Testis (tissue), 3 donors: Measurements from ENCODE around the gene EPB41. TPM values are rescaled to one million over a fixed set of nuclear protein-coding genes. Genes with fewer than 3 reads are reported as not detected.

Source experiments
- DNase-seq: peaks from one replicate; pipeline ENCODE4 v3.0.0-alpha.2; 2019
- H3K27ac ChIP-seq, 2 donors: fragments of 200-600 bp; sonication (generic); one replicate each; pipeline ENCODE4 v1.5.1; 2019
- H3K27me3 ChIP-seq: fragments of 200-600 bp; sonication (generic); one replicate; pipeline ENCODE4 v1.5.1; 2019
- H3K36me3 ChIP-seq: fragments of 200-600 bp; sonication (generic); one replicate; pipeline ENCODE4 v1.5.1; 2017; ENCODE audit warnings: low read depth; ENCODE audit errors: missing control alignments
- H3K4me1 ChIP-seq: fragments of 200-600 bp; sonication (generic); one replicate; pipeline ENCODE4 v1.5.1; 2019
- H3K4me3 ChIP-seq, 2 donors: fragments of 200-600 bp; sonication (generic); one replicate each; pipeline ENCODE4 v1.5.1; 2017 to 2019
- H3K9me3 ChIP-seq: fragments of 200-600 bp; sonication (generic); one replicate; pipeline ENCODE4 v1.5.1; 2017
- POLR2A ChIP-seq: fragments of 450-650 bp; IDR thresholded peaks from one replicate; pipeline ENCODE4 v1.6.1; 2017; ENCODE audit warnings: antibody characterized with exemption, mild to moderate bottlenecking, moderate library complexity
- WGBS, 2 donors: methylation state at CpG; one replicate each; pipeline ENCODE4 v1.1.5; 2018; 5-methylcytosine and 5-hydroxymethylcytosine counted together
- intact Hi-C: fragments of 100-400 bp; cut with DNase I; formaldehyde crosslinking; loops from one replicate; pipeline ENCODE4 v1.15.1; 2023; ENCODE audit warnings: low total_unique reads
- polyA plus RNA-seq: library from polyadenylated mRNA; stranded (reverse); fragments of 350-450 nt; fragmentation: Illumina TruSeq; extraction: RNeasy Lipid Tissue Mini Kit (QIAGEN cat#74804); gene quantifications from one replicate; pipeline ENCODE4 v1.2.3, GENCODE V29; 2014; ENCODE audit warnings: low read depth, low replicate concordance; ENCODE audit not compliant: insufficient read depth
- small RNA-seq, 2 donors: library from RNA; depleted of rRNA; stranded (forward); fragments of <200 nt; gene quantifications; one replicate each; pipeline ENCODE3, GENCODE V24; 2016
- total RNA-seq, 2 donors: library from RNA; depleted of rRNA; stranded (reverse); fragments of >200 nt; gene quantifications; one replicate each; pipeline ENCODE4 v1.2.3, GENCODE V29; 2016
- TF ChIP-seq, protein P1 (sequence below), 3 experiments: fragments of 450-650 bp in 2 of 3; fragments of 200-600 bp in 1 of 3; sonication (generic) in 1 of 3; IDR thresholded peaks; one replicate each; pipeline ENCODE4 v1.5.1; 2016 to 2019; ENCODE audit warnings: antibody characterized with exemption in 3 of 3, mild to moderate bottlenecking in 2 of 3, moderate library complexity in 1 of 3

Gene EPB41
- total and polyA plus RNA-seq, 3 donors from 2014 or later, result 23.5 to 66.5 (median 46.6) TPM

DNA sequence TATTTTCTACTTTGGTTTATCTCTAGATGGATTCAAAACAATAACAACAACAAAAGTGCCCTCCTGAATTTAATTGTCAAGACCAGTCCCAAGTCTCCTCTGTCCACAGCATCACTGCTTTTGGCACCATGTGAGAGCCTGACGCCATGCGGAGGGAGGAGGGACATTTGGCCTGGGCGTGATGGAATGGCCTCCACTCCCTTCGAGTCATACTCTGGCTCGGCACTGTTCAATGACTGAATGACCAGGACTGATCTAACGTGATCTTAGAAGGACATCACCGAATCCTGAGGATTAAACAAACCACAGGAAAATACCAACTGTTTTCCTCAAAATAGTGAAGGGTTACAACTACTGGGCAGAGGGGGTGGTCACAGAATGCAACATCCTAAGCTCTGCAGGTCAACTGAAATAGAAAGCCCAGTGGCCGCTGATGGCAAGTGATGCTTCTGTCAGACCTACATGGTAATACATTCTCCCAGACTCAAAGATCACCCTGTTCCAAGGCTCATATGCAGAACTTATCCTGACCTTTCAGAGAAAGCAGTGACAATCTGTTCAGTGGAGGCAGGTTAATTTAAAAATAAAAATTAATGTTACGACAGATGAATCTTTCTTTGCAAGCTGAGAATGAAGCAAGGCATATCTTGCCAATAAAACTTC, 248.2 kb downstream of the EPB41 start:
- Histone ChIP-seq H3K27me3 (no peaks in the 10 kb centered on the region), H3K4me1 (peaks cover 14% of the 10 kb centered on the region), H3K9me3 (no peaks in the 10 kb centered on the region), H3K4me3 (no peak overlapping the region), H3K36me3 (no peaks in the 10 kb centered on the region), H3K27ac (peak overlapping the region in 1 of 2 donors; percentile 38)
- intact Hi-C loops, result no loop called here
- no peak for DNase-seq
- WGBS, 2 donors, result 63 to 66% methylated on average over 9 of the region's 9 CpGs
- no peak for TF ChIP-seq POLR2A
- TF ChIP-seq, protein P1, sequence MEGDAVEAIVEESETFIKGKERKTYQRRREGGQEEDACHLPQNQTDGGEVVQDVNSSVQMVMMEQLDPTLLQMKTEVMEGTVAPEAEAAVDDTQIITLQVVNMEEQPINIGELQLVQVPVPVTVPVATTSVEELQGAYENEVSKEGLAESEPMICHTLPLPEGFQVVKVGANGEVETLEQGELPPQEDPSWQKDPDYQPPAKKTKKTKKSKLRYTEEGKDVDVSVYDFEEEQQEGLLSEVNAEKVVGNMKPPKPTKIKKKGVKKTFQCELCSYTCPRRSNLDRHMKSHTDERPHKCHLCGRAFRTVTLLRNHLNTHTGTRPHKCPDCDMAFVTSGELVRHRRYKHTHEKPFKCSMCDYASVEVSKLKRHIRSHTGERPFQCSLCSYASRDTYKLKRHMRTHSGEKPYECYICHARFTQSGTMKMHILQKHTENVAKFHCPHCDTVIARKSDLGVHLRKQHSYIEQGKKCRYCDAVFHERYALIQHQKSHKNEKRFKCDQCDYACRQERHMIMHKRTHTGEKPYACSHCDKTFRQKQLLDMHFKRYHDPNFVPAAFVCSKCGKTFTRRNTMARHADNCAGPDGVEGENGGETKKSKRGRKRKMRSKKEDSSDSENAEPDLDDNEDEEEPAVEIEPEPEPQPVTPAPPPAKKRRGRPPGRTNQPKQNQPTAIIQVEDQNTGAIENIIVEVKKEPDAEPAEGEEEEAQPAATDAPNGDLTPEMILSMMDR (IDR thresholded peaks at IDR 0.05), result no peak

DNA sequence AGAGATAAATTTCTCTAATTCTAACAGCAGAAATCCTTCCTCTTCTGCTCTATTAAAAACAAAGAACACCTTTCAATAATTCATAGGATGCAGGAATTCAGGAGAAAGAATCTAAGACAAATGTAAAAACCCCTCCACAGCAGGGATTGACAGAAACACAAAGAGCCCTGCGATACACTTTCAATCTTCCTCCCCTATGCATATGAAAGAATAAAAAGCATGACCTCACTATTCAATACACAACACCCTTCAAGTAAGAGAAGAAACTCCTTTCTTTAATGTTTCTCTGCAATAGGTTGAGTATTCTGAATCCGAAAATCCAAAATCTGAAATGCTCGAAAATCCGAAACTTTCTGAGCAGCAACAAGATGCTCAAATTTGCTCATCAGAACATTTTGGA, 250.2 kb downstream of the EPB41 start:
- TF ChIP-seq, protein P1 (IDR thresholded peaks at IDR 0.05), result no peak
- TF ChIP-seq POLR2A, result no peak
- H3K36me3 ChIP-seq, result no peaks in the 10 kb centered on the region
- no peak overlapping the region for H3K27ac ChIP-seq
- no peak for DNase-seq
- peaks cover 11% of the 10 kb centered on the region for H3K4me1 ChIP-seq
- H3K27me3 ChIP-seq, result no peaks in the 10 kb centered on the region
- no peaks in the 10 kb centered on the region for H3K9me3 ChIP-seq
- 72 to 80% methylated on average over 4 of the region's 4 CpGs for WGBS, 2 donors
- no peak overlapping the region for H3K4me3 ChIP-seq
- intact Hi-C loops, result no loop called here

DNA sequence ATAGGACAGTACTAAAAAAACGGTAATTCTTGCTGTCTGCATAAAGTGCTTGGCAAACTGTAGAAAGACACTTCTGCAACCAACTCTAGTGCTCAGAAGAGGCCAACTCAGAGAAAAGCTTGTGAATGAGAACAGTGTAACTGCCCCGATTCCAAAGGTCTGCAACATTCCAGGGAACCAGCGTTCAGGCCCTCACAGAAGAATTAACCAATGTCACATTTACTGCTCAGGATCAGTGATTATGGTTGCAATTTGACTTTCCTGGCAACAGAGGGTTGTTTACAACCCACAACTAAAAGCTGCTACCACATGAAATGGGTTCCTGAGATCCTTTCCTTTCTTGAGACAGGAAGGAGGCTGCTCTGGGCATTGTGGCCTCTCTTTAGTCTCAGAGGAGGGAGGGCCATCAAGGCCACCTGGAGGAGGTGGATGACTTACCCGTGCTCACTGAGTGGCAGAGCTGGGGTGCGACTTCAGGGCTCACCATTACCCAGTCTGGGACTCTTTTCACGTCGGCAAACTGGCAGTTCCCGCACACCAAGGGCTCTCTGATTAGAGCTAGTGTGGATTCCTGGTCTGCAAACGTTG, 252.0 kb downstream of the EPB41 start:
- 51 to 54% methylated on average over 8 to 9 of the region's 9 CpGs for WGBS, 2 donors
- Histone ChIP-seq H3K4me3 (no peak overlapping the region), H3K36me3 (no peaks in the 10 kb centered on the region), H3K9me3 (no peaks in the 10 kb centered on the region), H3K4me1 (peaks cover 22% of the 10 kb centered on the region), H3K27me3 (no peaks in the 10 kb centered on the region), H3K27ac (no peak overlapping the region)
- no peak for DNase-seq
- TF ChIP-seq POLR2A, result no peak
- TF ChIP-seq, protein P1 (IDR thresholded peaks at IDR 0.05), result no peak
- intact Hi-C loops, result no loop called here

DNA sequence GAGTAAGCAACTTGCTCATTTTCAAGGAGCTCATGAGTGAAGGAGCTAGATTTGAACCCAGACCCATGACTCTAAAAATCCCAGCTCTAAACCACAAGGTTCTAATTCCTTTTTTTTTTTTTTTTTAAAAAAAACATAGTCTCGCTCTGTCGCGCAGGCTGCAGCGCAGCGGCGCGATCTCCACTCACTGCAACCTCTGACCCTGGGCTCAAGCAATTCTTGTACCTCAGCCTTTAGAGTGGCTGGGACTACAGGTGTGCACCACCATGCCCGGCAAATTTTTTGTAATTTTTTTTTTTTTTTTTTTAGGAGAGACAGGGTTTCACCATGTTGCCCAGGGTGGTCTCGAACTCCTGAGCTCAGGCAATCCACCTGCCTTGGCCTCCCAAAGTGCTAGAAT, 253.5 kb downstream of the EPB41 start:
- TF ChIP-seq, protein P1 (IDR thresholded peaks at IDR 0.05), result no peak
- TF ChIP-seq POLR2A, result no peak
- WGBS, 2 donors, result 96 to 97% methylated on average over 9 of the region's 9 CpGs

More for the DNA sequence above, 253.5 kb downstream of the EPB41 start:
- H3K27me3 ChIP-seq, result no peaks in the 10 kb centered on the region
- intact Hi-C loops, result no loop called here
- no peak overlapping the region for H3K27ac ChIP-seq
- no peaks in the 10 kb centered on the region for H3K36me3 ChIP-seq
- DNase-seq, result no peak
- H3K9me3 ChIP-seq, result no peaks in the 10 kb centered on the region
- no peak overlapping the region for H3K4me3 ChIP-seq
- H3K4me1 ChIP-seq, result peaks cover 23% of the 10 kb centered on the region

Small RNA genes lying within 50 kb of the gene (small RNA-seq; reads per million reads assigned to genes)
- gene RF00017 (0 reads per million in 2 donors), gene RF00019 (0 reads per million in 2 donors)

Other genes with a start within 250 kb of the EPB41 start
- 10 to 100 TPM; 16.6 to 17.2 TPM for gene GMEB1, start 245.8 kb upstream of the EPB41 start, total RNA-seq
- gene GMEB1, start 245.8 kb upstream of the EPB41 start, polyA plus RNA-seq, result 12.6 TPM
- gene YTHDF2, start 177.6 kb upstream of the EPB41 start, total RNA-seq, result 10 to 100 TPM; 69.6 to 89.4 TPM
- gene YTHDF2, start 177.6 kb upstream of the EPB41 start, polyA plus RNA-seq, result 63.3 TPM
- under 1 TPM; 0.63 to 0.74 TPM for gene OPRD1, start 102.4 kb upstream of the EPB41 start, total RNA-seq
- gene OPRD1, start 102.4 kb upstream of the EPB41 start, polyA plus RNA-seq, result 0.18 TPM
- gene TMEM200B, start 209.3 kb downstream of the EPB41 start, total RNA-seq, result 10 to 100 TPM; 40.3 to 41.3 TPM
- gene TMEM200B, start 209.3 kb downstream of the EPB41 start, polyA plus RNA-seq, result 35.6 TPM